ENCODE data around the gene XRCC3.

GRCh38 chr14:103729496-103730448 is 14.5 kb upstream of the XRCC3 start:
- TF ChIP-seq, protein P1, sequence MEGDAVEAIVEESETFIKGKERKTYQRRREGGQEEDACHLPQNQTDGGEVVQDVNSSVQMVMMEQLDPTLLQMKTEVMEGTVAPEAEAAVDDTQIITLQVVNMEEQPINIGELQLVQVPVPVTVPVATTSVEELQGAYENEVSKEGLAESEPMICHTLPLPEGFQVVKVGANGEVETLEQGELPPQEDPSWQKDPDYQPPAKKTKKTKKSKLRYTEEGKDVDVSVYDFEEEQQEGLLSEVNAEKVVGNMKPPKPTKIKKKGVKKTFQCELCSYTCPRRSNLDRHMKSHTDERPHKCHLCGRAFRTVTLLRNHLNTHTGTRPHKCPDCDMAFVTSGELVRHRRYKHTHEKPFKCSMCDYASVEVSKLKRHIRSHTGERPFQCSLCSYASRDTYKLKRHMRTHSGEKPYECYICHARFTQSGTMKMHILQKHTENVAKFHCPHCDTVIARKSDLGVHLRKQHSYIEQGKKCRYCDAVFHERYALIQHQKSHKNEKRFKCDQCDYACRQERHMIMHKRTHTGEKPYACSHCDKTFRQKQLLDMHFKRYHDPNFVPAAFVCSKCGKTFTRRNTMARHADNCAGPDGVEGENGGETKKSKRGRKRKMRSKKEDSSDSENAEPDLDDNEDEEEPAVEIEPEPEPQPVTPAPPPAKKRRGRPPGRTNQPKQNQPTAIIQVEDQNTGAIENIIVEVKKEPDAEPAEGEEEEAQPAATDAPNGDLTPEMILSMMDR (IDR thresholded peaks at IDR 0.05) = no peak
- TF ChIP-seq POLR2A (IDR thresholded peaks at IDR 0.05) = no peak
- TF ChIP-seq POLR2AphosphoS5 (IDR thresholded peaks at IDR 0.05) = no peak

Measured in transverse colon (tissue), 4 donors.